ENCODE measurements around the gene MAP3K14. TPM values are rescaled to one million over a fixed set of nuclear protein-coding genes. Genes with fewer than 3 reads are reported as not detected.

MAP3K14 gene
- total RNA-seq, 1 experiment from 2014 or later = 16.4 TPM

DNA sequence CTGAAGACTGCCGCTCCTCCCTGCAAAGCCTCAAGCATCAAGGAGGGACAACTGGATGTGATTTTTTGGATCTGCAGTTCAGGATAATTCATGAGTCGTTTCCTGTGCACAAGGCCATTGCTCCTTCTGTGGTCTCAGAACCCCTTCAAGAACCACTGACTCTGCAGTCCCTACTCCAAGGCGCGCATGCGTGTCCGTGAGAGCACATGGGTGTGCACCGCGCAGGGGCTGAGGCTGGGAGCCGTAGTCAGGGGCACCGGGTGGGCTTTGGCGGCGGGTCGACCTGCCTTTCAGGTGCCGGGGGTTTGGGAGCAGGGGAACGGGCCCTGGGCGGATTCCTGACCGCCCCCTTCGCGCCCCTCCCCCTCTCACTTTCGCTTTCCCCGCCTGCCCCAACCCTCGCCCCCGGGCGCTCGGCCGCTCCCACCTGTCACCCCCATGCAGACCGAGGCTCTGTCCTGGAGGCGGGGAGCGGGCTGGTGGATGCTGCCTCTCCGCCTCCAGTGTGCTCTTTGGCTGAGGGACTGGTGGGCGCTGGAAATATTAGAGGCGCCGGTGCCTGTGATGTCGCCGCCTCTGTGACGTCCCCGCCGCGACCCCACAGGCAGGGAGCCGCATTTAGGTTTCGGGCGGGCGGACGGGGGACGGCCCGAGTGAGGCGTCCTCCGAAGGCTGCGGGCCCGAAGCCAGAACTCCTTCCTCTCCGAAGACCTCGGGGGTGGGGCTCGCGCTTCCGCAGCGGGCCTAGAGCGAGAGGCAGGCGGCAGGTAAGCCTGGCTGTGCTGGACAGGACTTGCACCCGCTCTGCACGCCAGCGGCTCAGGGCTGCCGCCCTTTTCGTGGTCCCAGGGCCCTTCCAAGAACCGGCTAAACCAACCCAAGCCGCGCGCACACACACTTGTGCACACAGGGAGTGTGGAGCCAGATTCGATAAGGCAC, 55.0 kb downstream of the MAP3K14 start, which contains the start of gene SPATA32 (continued):
- TF ChIP-seq, protein P1, sequence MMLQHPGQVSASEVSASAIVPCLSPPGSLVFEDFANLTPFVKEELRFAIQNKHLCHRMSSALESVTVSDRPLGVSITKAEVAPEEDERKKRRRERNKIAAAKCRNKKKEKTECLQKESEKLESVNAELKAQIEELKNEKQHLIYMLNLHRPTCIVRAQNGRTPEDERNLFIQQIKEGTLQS (IDR thresholded peaks at IDR 0.05) = no peak

GRCh38 chr17:45260204-45260783, 56.5 kb downstream of the MAP3K14 start:
- intact Hi-C loops (cut with micrococcal nuclease) = no loop called here
- H2AFZ ChIP-seq (ENCODE audit: low read depth, low read length, poor library complexity, severe bottlenecking) = no peak overlapping the region
- H3K4me3 ChIP-seq (replicated peaks in 1 of 2; ENCODE audit: low read depth in 1 of 2, low read length in 2 of 2) = no peak overlapping the region
- peaks cover 11 to 12% of the 10 kb centered on the region in 2 experiments; a peak in 3 of 4 replicates for H3K36me3 ChIP-seq (ENCODE audit: control insufficient read depth in 1 of 2, insufficient read depth in 2 of 2, low read length in 2 of 2)
- DNase-seq (ENCODE audit: low read depth, low spot score) (no peak), ATAC-seq (no peak)
- no peak overlapping the region for H3K9ac ChIP-seq (ENCODE audit: low read length)
- POLR2A ChIA-PET = no interaction called here
- RAD21 ChIA-PET (ENCODE audit: low non-redundant PET in 1 of 2, low total read pairs in 2 of 2, uncharacterized antibody in 2 of 2, unreplicated experiment in 2 of 2) = no interaction called here
- H3K4me2 ChIP-seq (ENCODE audit: low read length) = no peak overlapping the region
- H3K27ac ChIP-seq (ENCODE audit: low read depth, low read length) = no peak overlapping the region
- no peaks in the 10 kb centered on the region for H4K20me1 ChIP-seq (ENCODE audit: insufficient read depth)
- no peaks in the 10 kb centered on the region for H3K9me3 ChIP-seq (ENCODE audit: control insufficient read depth in 1 of 2, insufficient read depth in 1 of 2, low read depth in 1 of 2, low read length in 2 of 2)
- CTCF ChIA-PET = interaction anchor here (1.9 to 2.9 kb wide), 2 partner anchors 11 to 17 kb away, joined by 5 to 11 read pairs; no protein-coding TSS in a partner anchor
- no peaks in the 10 kb centered on the region for H3K79me2 ChIP-seq (ENCODE audit: insufficient read depth, low read length)
- H3K4me1 ChIP-seq (ENCODE audit: control insufficient read depth in 1 of 2, insufficient read depth in 2 of 2, low read length in 2 of 2) = peaks cover 0 to 6% of the 10 kb centered on the region in 2 experiments; a peak in 2 of 4 replicates
- H3K27me3 ChIP-seq (ENCODE audit: insufficient read depth, low read length) = no peaks in the 10 kb centered on the region
- H3K9me2 ChIP-seq (ENCODE audit: insufficient read depth) = no peaks in the 10 kb centered on the region
- no TSS peak for BruUV-seq (replicated peaks)
- TF ChIP-seq, protein P2, sequence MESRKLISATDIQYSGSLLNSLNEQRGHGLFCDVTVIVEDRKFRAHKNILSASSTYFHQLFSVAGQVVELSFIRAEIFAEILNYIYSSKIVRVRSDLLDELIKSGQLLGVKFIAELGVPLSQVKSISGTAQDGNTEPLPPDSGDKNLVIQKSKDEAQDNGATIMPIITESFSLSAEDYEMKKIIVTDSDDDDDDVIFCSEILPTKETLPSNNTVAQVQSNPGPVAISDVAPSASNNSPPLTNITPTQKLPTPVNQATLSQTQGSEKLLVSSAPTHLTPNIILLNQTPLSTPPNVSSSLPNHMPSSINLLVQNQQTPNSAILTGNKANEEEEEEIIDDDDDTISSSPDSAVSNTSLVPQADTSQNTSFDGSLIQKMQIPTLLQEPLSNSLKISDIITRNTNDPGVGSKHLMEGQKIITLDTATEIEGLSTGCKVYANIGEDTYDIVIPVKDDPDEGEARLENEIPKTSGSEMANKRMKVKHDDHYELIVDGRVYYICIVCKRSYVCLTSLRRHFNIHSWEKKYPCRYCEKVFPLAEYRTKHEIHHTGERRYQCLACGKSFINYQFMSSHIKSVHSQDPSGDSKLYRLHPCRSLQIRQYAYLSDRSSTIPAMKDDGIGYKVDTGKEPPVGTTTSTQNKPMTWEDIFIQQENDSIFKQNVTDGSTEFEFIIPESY (IDR thresholded peaks at IDR 0.05; ENCODE audit: extremely low read depth, insufficient replicate concordance, low read length) = no peak
- TF ChIP-seq EZH2 (IDR thresholded peaks at IDR 0.05) = no peak
- no peak for TF ChIP-seq SP1 (IDR thresholded peaks at IDR 0.05; ENCODE audit: low read depth)
- TF ChIP-seq JUND (IDR thresholded peaks at IDR 0.05) = no peak
- TF ChIP-seq EGR1 (IDR thresholded peaks at IDR 0.05; ENCODE audit: low read depth) = no peak
- TF ChIP-seq SIN3A (IDR thresholded peaks at IDR 0.05; ENCODE audit: low read depth) = no peak
- no peak for TF ChIP-seq RAD21 (IDR thresholded peaks at IDR 0.05; ENCODE audit: low read depth)
- TF ChIP-seq POLR2A (IDR thresholded peaks at IDR 0.05; ENCODE audit: borderline replicate concordance, extremely low read depth, insufficient read depth, insufficient read length) = no peak
- TF ChIP-seq, protein P3, sequence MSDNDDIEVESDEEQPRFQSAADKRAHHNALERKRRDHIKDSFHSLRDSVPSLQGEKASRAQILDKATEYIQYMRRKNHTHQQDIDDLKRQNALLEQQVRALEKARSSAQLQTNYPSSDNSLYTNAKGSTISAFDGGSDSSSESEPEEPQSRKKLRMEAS (IDR thresholded peaks at IDR 0.05) = no peak
- TF ChIP-seq YY1 (IDR thresholded peaks at IDR 0.05; ENCODE audit: extremely low read depth, insufficient replicate concordance, low read depth, low read length) = no peak
- no peak for TF ChIP-seq EZH2phosphoT487 (IDR thresholded peaks at IDR 0.05; ENCODE audit: borderline replicate concordance)
- no peak for TF ChIP-seq ZFX (IDR thresholded peaks at IDR 0.05)
- TF ChIP-seq CEBPB (IDR thresholded peaks at IDR 0.05; ENCODE audit: low read depth) = no peak
- TF ChIP-seq REST (IDR thresholded peaks at IDR 0.05; ENCODE audit: low read depth) = no peak
- TF ChIP-seq, protein P4, sequence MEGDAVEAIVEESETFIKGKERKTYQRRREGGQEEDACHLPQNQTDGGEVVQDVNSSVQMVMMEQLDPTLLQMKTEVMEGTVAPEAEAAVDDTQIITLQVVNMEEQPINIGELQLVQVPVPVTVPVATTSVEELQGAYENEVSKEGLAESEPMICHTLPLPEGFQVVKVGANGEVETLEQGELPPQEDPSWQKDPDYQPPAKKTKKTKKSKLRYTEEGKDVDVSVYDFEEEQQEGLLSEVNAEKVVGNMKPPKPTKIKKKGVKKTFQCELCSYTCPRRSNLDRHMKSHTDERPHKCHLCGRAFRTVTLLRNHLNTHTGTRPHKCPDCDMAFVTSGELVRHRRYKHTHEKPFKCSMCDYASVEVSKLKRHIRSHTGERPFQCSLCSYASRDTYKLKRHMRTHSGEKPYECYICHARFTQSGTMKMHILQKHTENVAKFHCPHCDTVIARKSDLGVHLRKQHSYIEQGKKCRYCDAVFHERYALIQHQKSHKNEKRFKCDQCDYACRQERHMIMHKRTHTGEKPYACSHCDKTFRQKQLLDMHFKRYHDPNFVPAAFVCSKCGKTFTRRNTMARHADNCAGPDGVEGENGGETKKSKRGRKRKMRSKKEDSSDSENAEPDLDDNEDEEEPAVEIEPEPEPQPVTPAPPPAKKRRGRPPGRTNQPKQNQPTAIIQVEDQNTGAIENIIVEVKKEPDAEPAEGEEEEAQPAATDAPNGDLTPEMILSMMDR (IDR thresholded peaks at IDR 0.05 in 2 of 3, conservative IDR thresholded peaks at IDR 0.05 in 1 of 3; ENCODE audit: borderline replicate concordance in 1 of 3, insufficient read depth in 1 of 3, low read depth in 2 of 3, low read length in 2 of 3) = no peak

Data from HCT116 (cell line).